Suprapubic skin (tissue), 4 donors: ENCODE data around the gene ZNF407.

Source experiments
- EP300 ChIP-seq: sonication (generic); formaldehyde crosslinking; IDR thresholded peaks from one replicate; pipeline ENCODE4 v1.6.1; 2017; ENCODE audit warnings: antibody characterized with exemption
- POLR2A ChIP-seq, 2 donors: fragments of 450-650 bp; IDR thresholded peaks; one replicate each; pipeline ENCODE4 v1.6.1; 2017; ENCODE audit warnings: antibody characterized with exemption in 2 of 2, mild to moderate bottlenecking in 2 of 2, moderate library complexity in 2 of 2
- POLR2AphosphoS5 ChIP-seq, 3 donors: sonication (generic); formaldehyde crosslinking; IDR thresholded peaks; one replicate each; pipeline ENCODE4 v1.6.1; 2017; ENCODE audit warnings: antibody characterized with exemption in 3 of 3
- TF ChIP-seq, protein P1 (sequence below), 2 donors: fragments of 200-600 bp in 1 of 2; fragments of 450-650 bp in 1 of 2; sonication (generic) in 1 of 2; IDR thresholded peaks; one replicate each; pipeline ENCODE4 v1.5.1; 2016 to 2019; ENCODE audit warnings: antibody characterized with exemption in 2 of 2, mild to moderate bottlenecking in 1 of 2, moderate library complexity in 1 of 2

DNA sequence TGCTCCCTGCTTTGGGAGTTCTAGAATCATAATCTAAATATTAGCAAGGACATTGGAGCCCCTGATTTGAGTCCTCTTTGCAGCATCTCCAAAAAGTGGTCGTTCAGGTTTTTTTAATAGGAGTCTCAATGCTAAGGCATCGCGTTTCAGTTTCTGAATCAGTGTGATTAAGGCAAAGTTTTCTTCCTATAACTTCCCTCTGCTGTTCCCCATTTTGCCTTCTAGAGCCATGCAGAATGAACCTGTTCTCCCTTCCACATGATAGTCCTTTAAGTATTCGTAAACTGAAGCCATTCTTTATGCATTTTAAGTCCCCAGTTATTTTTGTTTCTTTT lies 451.8 kb downstream of the ZNF407 start:
- TF ChIP-seq, protein P1, sequence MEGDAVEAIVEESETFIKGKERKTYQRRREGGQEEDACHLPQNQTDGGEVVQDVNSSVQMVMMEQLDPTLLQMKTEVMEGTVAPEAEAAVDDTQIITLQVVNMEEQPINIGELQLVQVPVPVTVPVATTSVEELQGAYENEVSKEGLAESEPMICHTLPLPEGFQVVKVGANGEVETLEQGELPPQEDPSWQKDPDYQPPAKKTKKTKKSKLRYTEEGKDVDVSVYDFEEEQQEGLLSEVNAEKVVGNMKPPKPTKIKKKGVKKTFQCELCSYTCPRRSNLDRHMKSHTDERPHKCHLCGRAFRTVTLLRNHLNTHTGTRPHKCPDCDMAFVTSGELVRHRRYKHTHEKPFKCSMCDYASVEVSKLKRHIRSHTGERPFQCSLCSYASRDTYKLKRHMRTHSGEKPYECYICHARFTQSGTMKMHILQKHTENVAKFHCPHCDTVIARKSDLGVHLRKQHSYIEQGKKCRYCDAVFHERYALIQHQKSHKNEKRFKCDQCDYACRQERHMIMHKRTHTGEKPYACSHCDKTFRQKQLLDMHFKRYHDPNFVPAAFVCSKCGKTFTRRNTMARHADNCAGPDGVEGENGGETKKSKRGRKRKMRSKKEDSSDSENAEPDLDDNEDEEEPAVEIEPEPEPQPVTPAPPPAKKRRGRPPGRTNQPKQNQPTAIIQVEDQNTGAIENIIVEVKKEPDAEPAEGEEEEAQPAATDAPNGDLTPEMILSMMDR (IDR thresholded peaks at IDR 0.05), result no peak
- TF ChIP-seq EP300, result no peak
- no peak for TF ChIP-seq POLR2A (IDR thresholded peaks at IDR 0.05)
- no peak for TF ChIP-seq POLR2AphosphoS5 (IDR thresholded peaks at IDR 0.05)
